ENCODE measurements around the gene MECR. TPM values are rescaled to one million over a fixed set of nuclear protein-coding genes. Genes with fewer than 3 reads are reported as not detected.
A peak's percentile ranks its signal among the peaks of the same experiment; 100 is the strongest.
"Not testable (repeated sequence)": the region's sequence is repeated elsewhere in the genome, so short reads cannot be mapped to it uniquely, and the experiment has no call there.

The MECR gene
- total RNA-seq, 5 donors from 2014 or later (not counting 1 experiment from before 2014, with no cell fraction given), result 9.5 to 17.8 (median 17.3) TPM

DNA sequence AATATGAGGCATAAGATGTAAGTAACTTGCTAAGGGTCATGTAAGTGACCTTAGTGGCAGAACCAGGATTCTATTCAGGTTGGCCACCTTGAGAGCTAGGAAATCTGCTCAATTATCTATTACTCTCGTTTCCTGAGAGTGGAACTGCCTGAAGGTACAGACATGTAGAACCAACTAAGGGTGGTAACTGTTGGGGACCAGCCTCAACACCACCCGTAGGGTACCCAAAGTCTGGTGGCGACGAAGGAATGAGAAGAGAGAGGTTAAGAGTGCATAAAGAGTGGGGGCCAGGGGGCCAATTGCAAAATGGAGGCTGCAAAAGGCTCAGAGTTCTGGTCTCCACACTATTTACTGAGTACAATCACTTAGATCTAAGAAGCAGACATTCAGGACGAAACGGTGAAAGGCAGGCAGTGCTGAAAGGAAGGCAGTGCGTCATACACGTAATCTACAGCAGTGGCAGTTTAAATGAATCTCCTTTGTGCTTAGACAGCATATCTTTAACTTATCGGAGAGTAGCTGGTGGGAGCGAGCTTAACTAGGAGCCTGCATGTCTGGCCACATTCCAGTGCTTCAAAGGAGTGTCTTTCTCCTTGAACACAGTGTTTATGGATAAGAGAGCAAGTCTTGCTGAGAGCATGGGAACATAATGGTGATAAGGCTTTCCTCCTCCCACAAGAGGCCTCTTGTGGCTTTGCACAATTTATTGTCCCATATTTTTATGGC is 74.0 kb downstream of the MECR start:
- H3K4me3 ChIP-seq (ENCODE audit: control insufficient read depth in 1 of 2, extremely low read depth in 1 of 2, low read length in 1 of 2), result no peak overlapping the region
- DNase-seq (no peak), ATAC-seq (replicated peaks in 1 of 4) (no peak)
- CTCF ChIA-PET, result interaction anchor here in 1 of 2 donors (0.6 kb wide), 1 partner anchor 27 kb away, joined by 3 read pairs; no protein-coding TSS in a partner anchor
- 97% methylated on average over 8 of the region's 10 CpGs for WGBS (ENCODE audit: insufficient coverage)
- H3K4me3 Mint-ChIP-seq, result no peak overlapping the region
- peak overlapping the region in 1 of 2 donors; percentile 5 for H3K27ac Mint-ChIP-seq
- peaks cover 46% of the 10 kb centered on the region for H3K36me3 Mint-ChIP-seq
- no peaks in the 10 kb centered on the region for H3K9me3 ChIP-seq
- no peak overlapping the region for H3K27ac ChIP-seq (ENCODE audit: low read length)
- POLR2A ChIA-PET, result no interaction called here
- no peaks in the 10 kb centered on the region for H3K9me3 Mint-ChIP-seq
- H3K27me3 ChIP-seq (replicated peaks in 1 of 2; ENCODE audit: control insufficient read depth in 2 of 2, extremely low read depth in 1 of 2, insufficient read depth in 2 of 2, low read length in 1 of 2), result no peaks in the 10 kb centered on the region
- H3K4me1 ChIP-seq (ENCODE audit: control insufficient read depth in 1 of 2, extremely low read depth in 1 of 2, insufficient read depth in 2 of 2, low read length in 2 of 2), result no peaks in the 10 kb centered on the region
- H3K36me3 ChIP-seq (ENCODE audit: control insufficient read depth in 2 of 2, extremely low read depth in 1 of 2, insufficient read depth in 1 of 2, low read length in 1 of 2), result peaks cover 4 to 77% of the 10 kb centered on the region in 2 donors
- H3K4me1 Mint-ChIP-seq, result peaks cover 0 to 14% (median 10%) of the 10 kb centered on the region in 3 donors
- no peaks in the 10 kb centered on the region for H3K27me3 Mint-ChIP-seq

DNA sequence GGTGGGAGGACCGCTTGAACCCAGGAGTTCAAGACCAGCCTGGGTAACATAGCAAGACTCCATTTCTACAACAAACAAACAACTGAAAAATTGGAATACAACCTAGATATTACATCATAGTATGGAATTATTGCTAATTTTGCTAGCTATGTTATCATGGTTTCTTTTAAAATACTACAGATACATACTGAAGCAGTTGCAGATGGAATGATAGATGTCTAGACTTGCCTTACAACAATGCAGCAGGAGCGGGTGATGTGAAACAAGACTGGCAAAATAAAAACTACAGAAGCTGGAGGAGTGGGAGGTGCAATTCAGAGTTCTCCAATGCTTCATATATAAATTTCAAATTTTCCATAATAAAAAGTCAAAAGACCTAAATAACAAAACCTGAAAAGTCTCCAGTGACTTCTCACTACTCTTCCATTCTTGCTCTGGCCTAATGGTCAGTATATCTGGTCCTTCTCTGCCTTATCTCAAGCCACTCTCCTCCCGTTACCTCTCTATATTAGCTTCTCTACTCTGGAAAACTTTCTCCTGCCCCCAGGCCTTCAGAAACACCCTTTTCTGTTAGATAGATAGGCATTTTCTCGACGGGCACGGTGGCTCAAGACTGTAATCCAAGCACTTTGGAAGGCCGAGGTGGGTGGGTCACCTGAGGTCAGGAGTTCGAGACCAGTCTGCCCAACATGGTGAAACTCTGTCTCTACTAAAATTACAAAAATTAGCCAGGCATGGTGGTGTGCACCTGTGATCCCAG is 78.5 kb downstream of the MECR start:
- ATAC-seq (replicated peaks in 1 of 4), result no peak
- H3K4me3 ChIP-seq (ENCODE audit: control insufficient read depth in 1 of 2, extremely low read depth in 1 of 2, low read length in 1 of 2), result no peak overlapping the region
- Mint-ChIP-seq H3K36me3 (peaks cover 67% of the 10 kb centered on the region), H3K4me3 (no peak overlapping the region), H3K27me3 (no peaks in the 10 kb centered on the region), H3K4me1 (peaks cover 0 to 3% (median 3%) of the 10 kb centered on the region in 3 donors), H3K27ac (no peak overlapping the region), H3K9me3 (no peaks in the 10 kb centered on the region)
- POLR2A ChIA-PET, result no interaction called here
- no peak overlapping the region for H3K27ac ChIP-seq (ENCODE audit: low read length)
- CTCF ChIA-PET, result no interaction called here
- DNase-seq, result no peak
- no peaks in the 10 kb centered on the region for H3K4me1 ChIP-seq (ENCODE audit: control insufficient read depth in 1 of 2, extremely low read depth in 1 of 2, insufficient read depth in 2 of 2, low read length in 2 of 2)
- H3K36me3 ChIP-seq (ENCODE audit: control insufficient read depth in 2 of 2, extremely low read depth in 1 of 2, insufficient read depth in 1 of 2, low read length in 1 of 2), result peaks cover 10 to 87% of the 10 kb centered on the region in 2 donors
- 80% methylated on average over 3 of the region's 8 CpGs for WGBS (ENCODE audit: insufficient coverage)
- H3K9me3 ChIP-seq, result no peaks in the 10 kb centered on the region
- H3K27me3 ChIP-seq (replicated peaks in 1 of 2; ENCODE audit: control insufficient read depth in 2 of 2, extremely low read depth in 1 of 2, insufficient read depth in 2 of 2, low read length in 1 of 2), result no peaks in the 10 kb centered on the region

DNA sequence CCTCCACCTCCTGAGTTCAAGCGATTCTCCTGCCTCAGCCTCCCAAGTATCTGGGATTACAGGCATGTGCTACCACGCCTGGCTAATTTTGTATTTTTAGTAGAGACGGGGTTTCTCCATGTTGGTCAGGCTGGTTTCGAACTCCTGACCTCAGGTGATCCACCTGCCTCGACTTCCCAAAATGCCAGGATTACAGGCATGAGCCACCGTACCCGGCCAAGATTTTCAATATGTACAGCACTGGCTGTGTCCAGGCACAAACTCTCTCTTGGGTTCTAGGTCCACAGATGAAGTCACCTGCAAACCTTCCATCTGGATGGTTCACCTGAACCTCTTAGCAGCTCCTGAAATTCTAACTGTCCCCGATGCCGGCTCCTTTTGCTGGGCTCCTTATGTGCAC is 80.4 kb downstream of the MECR start:
- H3K36me3 ChIP-seq (ENCODE audit: control insufficient read depth in 2 of 2, extremely low read depth in 1 of 2, insufficient read depth in 1 of 2, low read length in 1 of 2), result peaks cover 10 to 86% of the 10 kb centered on the region in 2 donors
- H3K4me1 ChIP-seq (ENCODE audit: control insufficient read depth in 1 of 2, extremely low read depth in 1 of 2, insufficient read depth in 2 of 2, low read length in 2 of 2); H3K9me3 ChIP-seq; H3K4me1 Mint-ChIP-seq; H3K4me3 ChIP-seq (ENCODE audit: control insufficient read depth in 1 of 2, extremely low read depth in 1 of 2, low read length in 1 of 2); CTCF ChIA-PET; H3K27me3 Mint-ChIP-seq; H3K4me3 Mint-ChIP-seq; ATAC-seq (replicated peaks in 1 of 4); H3K27ac Mint-ChIP-seq; POLR2A ChIA-PET; H3K9me3 Mint-ChIP-seq; H3K27ac ChIP-seq (ENCODE audit: low read length); H3K27me3 ChIP-seq (replicated peaks in 1 of 2; ENCODE audit: control insufficient read depth in 2 of 2, extremely low read depth in 1 of 2, insufficient read depth in 2 of 2, low read length in 1 of 2); DNase-seq: not testable (repeated sequence)
- peaks cover 76% of the 10 kb centered on the region for H3K36me3 Mint-ChIP-seq
- 99% methylated on average over 7 of the region's 9 CpGs for WGBS (ENCODE audit: insufficient coverage)

DNA sequence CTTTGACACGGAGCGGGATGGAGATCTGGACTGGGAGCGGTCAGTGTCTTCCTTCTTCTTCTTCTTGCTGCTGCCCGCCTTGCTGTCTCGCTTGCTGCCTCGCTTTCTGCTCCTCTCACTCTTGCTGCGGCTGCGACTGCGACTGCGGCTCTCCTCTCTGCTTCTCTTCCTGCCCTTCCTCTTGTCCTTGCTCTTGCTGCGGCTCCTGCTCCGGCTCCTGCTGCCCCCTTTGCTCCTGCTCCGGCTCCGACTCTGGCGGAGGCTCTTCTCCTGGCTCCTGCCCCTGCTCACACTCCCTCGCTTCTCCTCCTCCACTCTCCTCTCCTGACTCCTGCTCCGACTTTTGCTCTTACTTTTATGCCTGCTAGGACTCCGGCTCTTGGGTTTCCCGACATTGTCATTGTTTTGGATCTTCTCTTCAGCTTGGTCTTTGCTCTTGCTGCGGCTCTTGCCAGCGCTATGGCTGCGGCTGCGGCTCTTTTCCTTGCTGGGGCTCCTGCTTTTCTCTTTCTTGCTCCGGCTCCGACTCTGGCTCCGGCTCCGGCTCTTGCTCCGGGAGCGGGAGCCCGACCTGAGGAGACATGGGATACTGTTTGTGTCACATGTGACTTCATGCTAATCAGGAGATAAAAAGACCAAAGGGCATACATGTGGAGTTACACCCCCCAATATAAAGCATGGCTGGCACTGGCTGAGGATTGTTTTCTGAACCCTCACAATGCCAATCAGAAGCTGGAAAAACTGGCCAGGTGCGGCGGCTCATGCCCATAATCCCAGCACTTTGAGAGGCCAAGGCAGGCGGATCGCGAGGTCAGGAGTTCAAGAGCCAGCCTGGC is 81.9 kb downstream of the MECR start:
- H3K27me3 ChIP-seq (replicated peaks in 1 of 2; ENCODE audit: control insufficient read depth in 2 of 2, extremely low read depth in 1 of 2, insufficient read depth in 2 of 2, low read length in 1 of 2), result no peaks in the 10 kb centered on the region
- no peak overlapping the region for H3K27ac Mint-ChIP-seq
- no peaks in the 10 kb centered on the region for H3K9me3 ChIP-seq
- no peaks in the 10 kb centered on the region for H3K4me1 ChIP-seq (ENCODE audit: control insufficient read depth in 1 of 2, extremely low read depth in 1 of 2, insufficient read depth in 2 of 2, low read length in 2 of 2)
- H3K4me3 Mint-ChIP-seq, result no peak overlapping the region
- DNase-seq, result no peak
- no peak overlapping the region for H3K4me3 ChIP-seq (ENCODE audit: control insufficient read depth in 1 of 2, extremely low read depth in 1 of 2, low read length in 1 of 2)
- peaks cover 10 to 77% of the 10 kb centered on the region in 2 donors for H3K36me3 ChIP-seq (ENCODE audit: control insufficient read depth in 2 of 2, extremely low read depth in 1 of 2, insufficient read depth in 1 of 2, low read length in 1 of 2)
- 98% methylated on average over 30 of the region's 35 CpGs for WGBS (ENCODE audit: insufficient coverage)
- H3K27me3 Mint-ChIP-seq, result no peaks in the 10 kb centered on the region
- ChIA-PET CTCF (no interaction called here), POLR2A (no interaction called here)
- H3K27ac ChIP-seq (ENCODE audit: low read length), result no peak overlapping the region
- no peak for ATAC-seq (replicated peaks in 1 of 4)
- H3K9me3 Mint-ChIP-seq, result no peaks in the 10 kb centered on the region
- peaks cover 74% of the 10 kb centered on the region for H3K36me3 Mint-ChIP-seq
- no peaks in the 10 kb centered on the region for H3K4me1 Mint-ChIP-seq

DNA sequence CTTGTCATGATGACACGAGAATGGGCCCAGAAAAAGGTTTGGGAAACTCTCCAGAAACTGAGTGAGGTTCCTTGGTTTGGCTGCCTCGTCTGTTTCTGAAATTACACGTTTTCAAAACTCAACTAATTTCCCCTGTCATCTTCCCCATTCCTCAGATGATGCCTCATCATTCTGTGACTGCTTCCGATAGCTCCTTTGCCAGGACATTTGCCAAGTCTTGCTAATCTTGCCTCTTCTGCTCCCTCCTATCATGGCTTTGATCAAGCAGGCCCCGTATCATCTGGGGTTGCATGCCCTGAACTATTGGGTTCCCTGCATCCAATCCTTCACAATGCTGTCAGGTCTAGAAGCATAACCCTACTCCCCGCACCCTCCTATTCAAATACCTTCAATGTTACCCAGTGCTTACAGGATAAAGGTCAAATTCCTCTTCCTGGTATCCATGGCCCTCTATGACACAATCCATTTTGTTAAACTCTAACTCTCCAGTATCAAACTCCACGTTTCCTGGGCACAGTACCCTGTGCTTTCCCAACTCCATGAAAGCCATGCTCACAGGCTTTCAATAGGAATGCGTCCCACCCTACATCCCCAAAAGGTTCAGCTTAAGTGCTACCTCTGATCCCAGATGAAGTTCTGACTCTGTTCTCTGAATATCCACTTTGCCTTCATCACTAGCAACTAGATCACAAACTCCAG is 84.8 kb downstream of the MECR start:
- no peaks in the 10 kb centered on the region for H3K4me1 ChIP-seq (ENCODE audit: control insufficient read depth in 1 of 2, extremely low read depth in 1 of 2, insufficient read depth in 2 of 2, low read length in 2 of 2)
- H3K27ac ChIP-seq (ENCODE audit: low read length), result no peak overlapping the region
- CTCF ChIA-PET, result no interaction called here
- POLR2A ChIA-PET, result no interaction called here
- no peaks in the 10 kb centered on the region for H3K9me3 ChIP-seq
- H3K27me3 Mint-ChIP-seq, result no peaks in the 10 kb centered on the region
- no peaks in the 10 kb centered on the region for H3K4me1 Mint-ChIP-seq
- H3K4me3 ChIP-seq (ENCODE audit: control insufficient read depth in 1 of 2, extremely low read depth in 1 of 2, low read length in 1 of 2), result no peak overlapping the region
- no peaks in the 10 kb centered on the region for H3K9me3 Mint-ChIP-seq
- peak in 1 of 4 experiments; percentile 11 for ATAC-seq (replicated peaks in 1 of 4)
- DNase-seq, result no peak
- H3K27ac Mint-ChIP-seq, result no peak overlapping the region
- peaks cover 10 to 50% of the 10 kb centered on the region in 2 donors for H3K36me3 ChIP-seq (ENCODE audit: control insufficient read depth in 2 of 2, extremely low read depth in 1 of 2, insufficient read depth in 1 of 2, low read length in 1 of 2)
- H3K4me3 Mint-ChIP-seq, result no peak overlapping the region
- peaks cover 56% of the 10 kb centered on the region for H3K36me3 Mint-ChIP-seq
- WGBS (ENCODE audit: insufficient coverage), result 83% methylated on average over 7 of the region's 8 CpGs
- no peaks in the 10 kb centered on the region for H3K27me3 ChIP-seq (replicated peaks in 1 of 2; ENCODE audit: control insufficient read depth in 2 of 2, extremely low read depth in 1 of 2, insufficient read depth in 2 of 2, low read length in 1 of 2)

DNA sequence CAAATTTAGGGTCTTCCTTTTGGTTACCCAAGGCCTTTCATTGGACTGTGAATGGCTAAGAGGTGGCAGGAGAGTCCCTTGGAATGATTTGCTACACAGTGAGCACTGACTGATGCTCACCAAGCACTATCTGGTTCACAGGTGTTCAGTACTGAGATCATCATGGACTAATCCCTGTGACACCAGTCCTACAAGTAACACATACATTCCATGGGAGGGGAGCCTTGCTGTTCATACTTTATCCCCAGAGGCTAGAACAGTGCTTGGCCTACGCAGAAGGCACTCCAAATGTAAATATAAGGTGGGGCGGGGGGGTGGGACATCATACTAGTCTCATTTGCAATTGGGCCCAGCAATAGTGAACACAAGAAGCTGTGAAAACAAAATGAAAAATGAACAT is 86.6 kb downstream of the MECR start:
- DNase-seq (no peak), ATAC-seq (replicated peaks in 1 of 4) (no peak)
- H3K4me3 Mint-ChIP-seq, result no peak overlapping the region
- ChIA-PET CTCF (no interaction called here), POLR2A (no interaction called here)
- H3K27ac Mint-ChIP-seq, result no peak overlapping the region
- no peak overlapping the region for H3K4me3 ChIP-seq (ENCODE audit: control insufficient read depth in 1 of 2, extremely low read depth in 1 of 2, low read length in 1 of 2)
- H3K27me3 Mint-ChIP-seq, result no peaks in the 10 kb centered on the region
- peaks cover 9 to 36% of the 10 kb centered on the region in 2 donors for H3K36me3 ChIP-seq (ENCODE audit: control insufficient read depth in 2 of 2, extremely low read depth in 1 of 2, insufficient read depth in 1 of 2, low read length in 1 of 2)
- no CpG with 5 or more reads among the region's 2 CpGs for WGBS (ENCODE audit: insufficient coverage)
- H3K9me3 Mint-ChIP-seq, result no peaks in the 10 kb centered on the region
- no peak overlapping the region for H3K27ac ChIP-seq (ENCODE audit: low read length)
- H3K4me1 Mint-ChIP-seq, result no peaks in the 10 kb centered on the region
- no peaks in the 10 kb centered on the region for H3K4me1 ChIP-seq (ENCODE audit: control insufficient read depth in 1 of 2, extremely low read depth in 1 of 2, insufficient read depth in 2 of 2, low read length in 2 of 2)
- peaks cover 39% of the 10 kb centered on the region for H3K36me3 Mint-ChIP-seq
- no peaks in the 10 kb centered on the region for H3K27me3 ChIP-seq (replicated peaks in 1 of 2; ENCODE audit: control insufficient read depth in 2 of 2, extremely low read depth in 1 of 2, insufficient read depth in 2 of 2, low read length in 1 of 2)
- no peaks in the 10 kb centered on the region for H3K9me3 ChIP-seq

Data from T-cell (primary cell).